Stomach (tissue), 9 donors: ENCODE measurements around the gene CNTN5. TPM values are rescaled to one million over a fixed set of nuclear protein-coding genes. Genes with fewer than 3 reads are reported as not detected.

Experiments used
- DNase-seq, 2 donors: peaks; one replicate each; pipeline versions ENCODE4 v3.0.0 to v3.0.0-alpha.2; 2013 to 2019
- H3K27ac ChIP-seq, 5 donors: fragments of 200-600 bp in 4 of 5; sonication (generic) in 4 of 5; one replicate each; pipeline ENCODE4 v1.5.1; 2013 to 2019; ENCODE audit warnings: mild to moderate bottlenecking in 1 of 5, moderate library complexity in 1 of 5
- H3K27me3 ChIP-seq, 3 donors: fragments of 200-600 bp; sonication (generic); one replicate each; pipeline ENCODE4 v1.5.1; 2017 to 2019; ENCODE audit warnings: mixed run types in 1 of 3
- H3K36me3 ChIP-seq, 4 donors: fragments of 200-600 bp; sonication (generic); 1 replicate in 3 of 4; 2 replicates in 1 of 4; pipeline ENCODE4 v1.5.1; 2016 to 2019
- H3K4me1 ChIP-seq, 4 donors: fragments of 200-600 bp; sonication (generic); one replicate each; pipeline ENCODE4 v1.5.1; 2016 to 2019
- H3K4me3 ChIP-seq, 4 donors: fragments of 200-600 bp; sonication (generic) in 3 of 4; one replicate each; pipeline ENCODE4 v1.5.1; 2016 to 2019; ENCODE audit warnings: mild to moderate bottlenecking in 1 of 4
- H3K9me3 ChIP-seq, 4 donors: fragments of 200-600 bp; sonication (generic); one replicate each; pipeline ENCODE4 v1.5.1; 2016 to 2019
- EP300 ChIP-seq: sonication (generic); formaldehyde crosslinking; IDR thresholded peaks from one replicate; pipeline ENCODE4 v1.6.1; 2017; ENCODE audit warnings: antibody characterized with exemption
- POLR2A ChIP-seq, 4 donors: fragments of 450-650 bp; IDR thresholded peaks; one replicate each; pipeline ENCODE4 v1.6.1; 2016; ENCODE audit warnings: antibody characterized with exemption in 4 of 4, control low read depth in 2 of 4, mild to moderate bottlenecking in 1 of 4, moderate library complexity in 1 of 4
- POLR2AphosphoS5 ChIP-seq, 3 donors: sonication (generic); formaldehyde crosslinking; IDR thresholded peaks; one replicate each; pipeline ENCODE4 v1.6.1; 2016; ENCODE audit warnings: antibody characterized with exemption in 3 of 3
- WGBS, 5 donors: extraction: QIAGEN DNeasy Blood & Tissue Kit in 3 of 5; methylation state at CpG; one replicate each; pipeline versions ENCODE4 v1.1.5 to v1.1.7; 2013 to 2018; 5-methylcytosine and 5-hydroxymethylcytosine counted together
- intact Hi-C: fragments of 100-400 bp; cut with DNase I; formaldehyde crosslinking; loops from one replicate; pipeline ENCODE4 v1.15.1; 2023; ENCODE audit warnings: low total_unique reads
- polyA plus RNA-seq, 3 donors: library from polyadenylated mRNA; stranded (reverse); fragments of 200-250 nt; gene quantifications; one replicate each; pipeline ENCODE4 v1.2.3, GENCODE V29; 2013
- total RNA-seq, 5 donors: library from RNA; depleted of rRNA; stranded (reverse); fragments of >200 nt; gene quantifications; one replicate each; pipeline versions ENCODE4 v1.1.0 to v1.2.3, GENCODE V29; 2014 to 2016
- TF ChIP-seq, protein P1 (sequence below), 7 experiments: fragments of 450-650 bp in 4 of 7; fragments of 200-600 bp in 3 of 7; sonication (generic) in 3 of 7; IDR thresholded peaks; one replicate each; pipeline ENCODE4 v1.5.1; 2016 to 2019; ENCODE audit warnings: antibody characterized with exemption in 7 of 7, control low read depth in 2 of 7, mild to moderate bottlenecking in 1 of 7
- donor health status: healthy with polysubstance abuse.
- donor health status: Bipolar disorder and iron deficiency.
- donor health status: healthy.

Gene CNTN5
- total and polyA plus RNA-seq, 8 donors, result 0.05 to 9.9 TPM; not detected in 6

DNA sequence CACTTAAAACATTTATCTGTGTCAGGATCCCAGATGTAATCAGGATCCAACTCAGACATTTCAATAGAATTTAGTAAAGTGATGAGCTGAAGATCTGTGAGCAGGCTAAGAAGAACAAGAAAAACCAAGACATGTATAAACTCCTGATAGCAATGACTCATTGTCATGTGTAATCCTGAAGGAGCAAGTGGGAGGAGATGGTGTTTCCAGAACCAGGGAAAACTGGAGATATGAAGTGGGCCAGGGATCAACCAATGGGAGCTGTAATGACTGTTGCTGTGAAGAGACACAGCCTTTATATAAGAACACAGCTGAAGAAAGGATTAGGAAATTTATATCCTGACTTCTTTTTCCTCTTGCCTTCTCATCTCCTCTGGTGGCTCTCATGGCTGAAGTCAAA is 983.8 kb downstream of the CNTN5 start:
- H3K9me3 ChIP-seq, result peaks cover 0 to 10% (median 7%) of the 10 kb centered on the region in 4 donors
- no peaks in the 10 kb centered on the region for H3K36me3 ChIP-seq
- no peak overlapping the region for H3K4me3 ChIP-seq
- DNase-seq, result no peak
- peaks cover 0 to 7% (median 0%) of the 10 kb centered on the region in 4 donors for H3K4me1 ChIP-seq
- no peak overlapping the region for H3K27ac ChIP-seq
- intact Hi-C loops, result no loop called here
- no peaks in the 10 kb centered on the region for H3K27me3 ChIP-seq
- TF ChIP-seq, protein P1, sequence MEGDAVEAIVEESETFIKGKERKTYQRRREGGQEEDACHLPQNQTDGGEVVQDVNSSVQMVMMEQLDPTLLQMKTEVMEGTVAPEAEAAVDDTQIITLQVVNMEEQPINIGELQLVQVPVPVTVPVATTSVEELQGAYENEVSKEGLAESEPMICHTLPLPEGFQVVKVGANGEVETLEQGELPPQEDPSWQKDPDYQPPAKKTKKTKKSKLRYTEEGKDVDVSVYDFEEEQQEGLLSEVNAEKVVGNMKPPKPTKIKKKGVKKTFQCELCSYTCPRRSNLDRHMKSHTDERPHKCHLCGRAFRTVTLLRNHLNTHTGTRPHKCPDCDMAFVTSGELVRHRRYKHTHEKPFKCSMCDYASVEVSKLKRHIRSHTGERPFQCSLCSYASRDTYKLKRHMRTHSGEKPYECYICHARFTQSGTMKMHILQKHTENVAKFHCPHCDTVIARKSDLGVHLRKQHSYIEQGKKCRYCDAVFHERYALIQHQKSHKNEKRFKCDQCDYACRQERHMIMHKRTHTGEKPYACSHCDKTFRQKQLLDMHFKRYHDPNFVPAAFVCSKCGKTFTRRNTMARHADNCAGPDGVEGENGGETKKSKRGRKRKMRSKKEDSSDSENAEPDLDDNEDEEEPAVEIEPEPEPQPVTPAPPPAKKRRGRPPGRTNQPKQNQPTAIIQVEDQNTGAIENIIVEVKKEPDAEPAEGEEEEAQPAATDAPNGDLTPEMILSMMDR (IDR thresholded peaks at IDR 0.05), result no peak
- no peak for TF ChIP-seq POLR2A (IDR thresholded peaks at IDR 0.05)
- no peak for TF ChIP-seq POLR2AphosphoS5 (IDR thresholded peaks at IDR 0.05)
- TF ChIP-seq EP300, result no peak

DNA sequence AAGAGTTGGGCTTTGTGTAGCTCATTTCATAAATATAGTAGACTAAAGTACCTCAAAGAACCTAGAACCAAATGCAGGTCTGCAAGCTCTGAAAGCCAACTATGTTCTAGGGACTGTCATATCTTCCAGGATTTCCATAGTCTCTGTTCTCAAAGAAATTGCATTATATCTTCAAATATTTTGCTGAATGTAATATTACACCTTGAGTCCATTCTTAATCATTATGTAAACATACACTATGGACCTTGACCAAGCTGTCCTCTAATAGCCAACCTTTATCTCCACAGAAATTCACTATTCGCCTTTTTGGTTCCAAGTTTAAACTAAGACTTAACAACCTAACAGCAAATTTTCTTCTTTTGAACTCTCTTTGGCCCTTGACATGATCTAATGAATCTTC is 987.7 kb downstream of the CNTN5 start:
- no peak for DNase-seq

DNA sequence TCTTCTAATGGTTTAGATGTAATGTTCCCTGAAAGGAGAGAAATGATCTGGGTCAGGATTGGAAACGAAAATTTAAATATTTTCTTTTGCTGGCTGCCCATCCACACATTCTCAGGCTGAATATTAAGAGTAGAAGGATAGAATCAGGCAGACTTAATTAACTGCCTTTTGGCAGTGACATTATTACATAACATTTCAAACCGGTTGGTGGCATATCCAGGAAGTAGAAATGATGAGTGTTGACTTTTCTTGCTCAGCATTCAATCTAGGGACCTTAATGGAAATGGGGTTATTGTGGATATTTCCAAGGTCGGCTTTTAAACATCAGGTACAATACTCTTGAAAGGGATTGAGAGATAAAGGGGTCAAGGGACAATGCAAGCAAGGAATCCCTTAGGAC is 989.0 kb downstream of the CNTN5 start:
- H3K27me3 ChIP-seq, result no peaks in the 10 kb centered on the region
- H3K4me3 ChIP-seq, result no peak overlapping the region
- H3K36me3 ChIP-seq, result no peaks in the 10 kb centered on the region
- WGBS, 5 donors, result 20 to 31% (median 28%) methylated on average over 3 of the region's 3 CpGs
- DNase-seq, result no peak
- intact Hi-C loops, result no loop called here
- H3K27ac ChIP-seq, result no peak overlapping the region
- no peaks in the 10 kb centered on the region for H3K9me3 ChIP-seq
- H3K4me1 ChIP-seq, result peaks cover 0 to 7% (median 3%) of the 10 kb centered on the region in 4 donors
- no peak for TF ChIP-seq POLR2A (IDR thresholded peaks at IDR 0.05)
- TF ChIP-seq, protein P1 (IDR thresholded peaks at IDR 0.05), result no peak
- TF ChIP-seq POLR2AphosphoS5 (IDR thresholded peaks at IDR 0.05), result no peak
- no peak for TF ChIP-seq EP300

More for the DNA sequence above, 987.7 kb downstream of the CNTN5 start:
- Histone ChIP-seq H3K27me3 (no peaks in the 10 kb centered on the region), H3K36me3 (no peaks in the 10 kb centered on the region), H3K9me3 (no peaks in the 10 kb centered on the region), H3K4me3 (no peak overlapping the region), H3K27ac (no peak overlapping the region), H3K4me1 (peaks cover 0 to 7% (median 3%) of the 10 kb centered on the region in 4 donors)
- TF ChIP-seq, protein P1 (IDR thresholded peaks at IDR 0.05), result no peak
- TF ChIP-seq EP300 (no peak), POLR2A (IDR thresholded peaks at IDR 0.05) (no peak), POLR2AphosphoS5 (IDR thresholded peaks at IDR 0.05) (no peak)
- intact Hi-C loops, result no loop called here
- WGBS, 5 donors, result 27 to 68% (median 35%) methylated on average over 1 of the region's 1 CpG

DNA sequence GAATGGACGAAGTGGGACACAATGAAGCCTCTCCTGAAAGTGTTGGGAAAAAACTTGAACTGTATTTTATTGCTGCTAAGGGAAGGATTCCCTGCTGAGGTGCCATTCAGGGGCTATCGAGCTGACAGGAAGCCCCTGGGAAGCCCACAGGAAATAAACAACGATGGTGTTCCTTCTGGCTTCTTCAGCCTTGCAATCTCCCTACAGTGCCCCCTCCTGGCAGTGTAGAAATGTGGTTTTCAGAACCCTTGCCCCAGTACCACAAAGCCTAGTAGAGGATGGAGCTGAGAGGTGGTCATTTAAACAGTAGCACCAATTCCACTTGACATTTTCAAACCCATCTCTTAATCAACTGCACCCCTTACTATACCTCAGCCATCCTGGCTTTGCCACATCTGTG is 989.6 kb downstream of the CNTN5 start:
- Histone ChIP-seq H3K27me3 (no peaks in the 10 kb centered on the region), H3K4me1 (peaks cover 0 to 7% (median 3%) of the 10 kb centered on the region in 4 donors), H3K36me3 (no peaks in the 10 kb centered on the region), H3K9me3 (no peaks in the 10 kb centered on the region), H3K27ac (no peak overlapping the region), H3K4me3 (no peak overlapping the region)
- intact Hi-C loops, result no loop called here
- WGBS, 5 donors, result 73 to 79% (median 76%) methylated on average over 3 of the region's 3 CpGs
- DNase-seq, result no peak
- TF ChIP-seq, protein P1 (IDR thresholded peaks at IDR 0.05), result no peak
- no peak for TF ChIP-seq EP300
